ENCODE results near the gene EXOC6.
"Not testable (repeated sequence)": the region's sequence is repeated elsewhere in the genome, so short reads cannot be mapped to it uniquely, and the experiment has no call there.

Gene EXOC6

DNA sequence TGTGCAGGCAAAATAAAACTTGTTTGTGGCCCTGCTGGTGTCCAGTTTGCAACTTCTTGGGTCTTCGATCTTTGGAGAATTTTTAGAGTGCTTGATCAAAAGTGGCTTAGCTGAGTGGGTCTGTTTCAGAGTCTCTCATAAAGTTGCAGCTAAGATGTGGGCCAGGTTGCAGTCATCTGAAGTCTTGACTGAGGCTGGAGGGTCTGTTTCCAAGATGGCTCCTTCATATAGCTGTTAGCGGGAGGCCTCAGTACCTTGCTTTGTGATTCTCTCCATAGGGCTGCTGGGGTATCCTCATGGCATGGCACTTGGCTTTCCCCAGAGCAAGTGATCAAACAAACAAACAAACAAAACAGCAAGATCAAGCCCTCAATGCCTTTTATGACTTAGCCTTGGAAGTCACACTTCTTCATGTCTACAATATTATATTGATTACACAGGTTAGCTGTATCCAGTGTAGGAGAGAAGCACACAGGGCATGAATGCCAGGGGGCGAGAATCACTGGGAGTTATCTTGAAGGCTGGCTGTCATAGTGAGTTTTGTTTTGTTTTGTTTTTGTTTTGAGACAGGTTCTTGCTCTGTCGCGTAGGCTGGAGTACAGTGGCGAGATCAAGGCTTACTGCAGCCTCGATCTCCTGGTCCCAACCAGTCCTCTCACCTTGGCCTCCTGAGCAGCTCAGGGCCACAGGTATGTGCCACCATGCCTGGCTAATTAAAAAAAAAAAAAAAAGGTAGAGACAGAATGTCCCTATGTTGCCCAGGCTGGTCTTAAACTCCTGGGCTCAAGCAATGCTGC is 235.6 kb downstream of the EXOC6 start:
- no peak for DNase-seq (ENCODE audit: low spot score)

DNA sequence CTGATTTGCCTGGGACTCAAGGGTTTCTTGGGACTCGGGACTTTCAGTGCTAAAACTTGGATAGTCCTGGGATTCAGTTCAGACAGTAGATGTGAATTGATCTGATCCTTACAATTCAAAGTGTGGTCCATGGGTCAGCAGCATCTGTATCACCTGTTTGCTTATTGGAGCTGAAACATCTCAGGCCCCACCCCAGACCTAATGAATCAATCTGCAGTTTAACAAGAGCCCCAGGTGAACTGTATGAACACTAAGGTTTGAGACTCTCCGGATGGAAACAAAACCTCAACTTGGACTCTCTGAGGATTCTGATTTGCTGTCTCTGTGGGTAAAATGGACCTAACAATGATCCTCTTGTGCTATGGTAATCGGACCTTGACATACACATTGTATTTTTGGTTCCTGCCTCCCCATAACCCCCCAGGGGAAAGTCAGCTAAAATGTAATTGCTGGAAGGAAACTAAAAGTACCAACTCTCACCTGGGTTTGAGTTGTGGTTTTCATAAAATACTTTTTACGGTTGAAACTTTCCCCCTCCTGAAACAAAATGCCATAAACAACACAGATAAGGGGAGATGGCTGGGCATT is 237.0 kb downstream of the EXOC6 start:
- DNase-seq (ENCODE audit: low spot score): no peak

DNA sequence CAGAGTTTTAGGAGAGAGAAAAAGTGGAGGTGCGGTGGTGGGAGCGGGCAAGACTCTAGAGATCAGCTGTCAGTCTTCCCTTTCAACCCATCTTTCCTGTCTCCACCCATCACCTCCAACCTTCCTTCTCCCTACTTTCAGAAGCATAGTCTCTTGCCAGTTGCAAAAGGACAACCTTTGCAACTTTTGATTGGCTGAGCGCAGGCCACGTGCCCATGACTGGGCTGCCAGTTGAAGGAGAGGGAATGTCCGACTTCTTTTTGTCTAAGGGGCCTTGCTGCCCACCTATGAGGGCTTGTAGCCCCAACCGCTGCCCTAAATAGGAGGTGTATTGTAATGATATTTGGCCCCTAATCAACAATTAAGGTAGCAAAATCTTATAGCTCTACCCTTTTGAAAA is 238.0 kb downstream of the EXOC6 start:
- no peak for DNase-seq (ENCODE audit: low spot score)

DNA sequence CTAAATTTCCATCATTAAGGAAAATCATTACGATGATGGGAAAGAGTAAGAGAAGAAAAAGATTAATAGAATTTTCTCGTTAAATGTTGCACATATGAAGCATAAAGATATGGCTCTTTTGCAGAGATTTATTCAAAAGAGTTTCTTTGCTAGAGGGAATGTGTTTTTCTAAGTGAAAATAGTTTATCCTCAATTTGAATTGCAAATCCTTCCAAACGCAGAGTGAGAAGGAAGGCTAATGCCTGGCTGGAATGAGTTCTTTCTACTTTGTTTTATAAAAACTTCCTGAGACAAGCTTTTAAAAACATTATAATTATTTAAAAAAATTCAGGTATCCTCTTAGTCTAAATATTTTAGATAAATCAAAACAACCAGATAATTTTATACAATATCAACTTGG is 239.5 kb downstream of the EXOC6 start:
- DNase-seq (ENCODE audit: low spot score): no peak

DNA sequence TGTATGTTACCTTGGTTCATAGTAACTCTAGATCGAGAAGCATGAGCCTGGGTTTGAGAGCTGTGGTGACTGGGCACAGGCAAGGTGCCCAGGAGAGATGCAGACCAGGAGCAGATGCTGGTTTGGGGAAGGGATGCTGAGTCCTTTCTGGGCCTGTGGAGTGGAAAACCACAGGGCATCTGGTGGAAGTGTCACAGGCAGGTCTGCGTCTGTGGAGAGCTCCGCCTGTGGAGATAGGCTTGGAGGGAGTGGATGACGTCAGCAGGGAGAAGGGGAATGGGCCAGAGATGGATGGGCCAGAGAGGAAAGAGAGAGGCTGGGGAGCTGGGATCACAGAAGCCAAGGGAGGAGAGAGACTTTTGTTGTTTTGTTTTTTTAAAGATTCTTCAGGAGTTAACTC is 240.1 kb downstream of the EXOC6 start:
- no peak for DNase-seq (ENCODE audit: low spot score)

DNA sequence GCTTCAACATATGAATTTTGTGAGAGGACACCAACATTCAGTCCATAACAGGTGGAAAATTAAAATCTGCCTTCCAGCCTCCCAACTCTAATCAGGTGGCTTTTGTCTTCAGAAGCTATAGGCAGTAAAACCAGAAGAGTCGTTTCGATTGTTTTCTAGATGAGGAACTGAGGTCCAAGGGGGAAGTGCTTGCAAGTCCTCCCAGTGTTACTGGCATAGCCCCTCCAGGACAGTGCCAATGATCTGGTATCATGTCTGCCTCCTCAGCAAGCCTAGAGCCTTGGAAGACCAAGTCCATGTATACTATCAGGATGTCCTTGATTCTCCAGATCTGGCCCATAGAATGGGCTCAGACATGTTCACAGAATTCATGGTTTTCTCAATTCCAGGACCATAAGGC is 242.3 kb downstream of the EXOC6 start:
- no peak for DNase-seq (ENCODE audit: low spot score)

DNA sequence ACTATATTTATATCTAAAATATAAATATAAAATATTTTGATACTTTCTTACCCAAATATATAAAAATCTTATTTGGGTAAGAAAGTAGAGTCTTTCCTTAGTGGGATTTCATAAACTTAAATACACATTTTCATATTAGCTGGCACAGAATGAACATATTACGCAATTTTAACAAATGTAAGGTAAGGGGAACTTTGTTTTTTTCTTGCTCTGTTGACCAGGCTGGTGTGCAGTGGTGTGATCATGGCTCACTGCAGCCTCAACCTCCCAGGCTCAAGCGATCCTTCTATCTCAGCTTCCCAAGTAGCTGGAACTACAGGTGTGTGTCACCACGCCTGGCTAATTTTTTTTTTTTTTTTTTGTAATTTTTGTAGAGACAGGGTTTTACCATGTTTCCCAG is 243.6 kb downstream of the EXOC6 start:
- DNase-seq (ENCODE audit: low spot score): no peak

DNA sequence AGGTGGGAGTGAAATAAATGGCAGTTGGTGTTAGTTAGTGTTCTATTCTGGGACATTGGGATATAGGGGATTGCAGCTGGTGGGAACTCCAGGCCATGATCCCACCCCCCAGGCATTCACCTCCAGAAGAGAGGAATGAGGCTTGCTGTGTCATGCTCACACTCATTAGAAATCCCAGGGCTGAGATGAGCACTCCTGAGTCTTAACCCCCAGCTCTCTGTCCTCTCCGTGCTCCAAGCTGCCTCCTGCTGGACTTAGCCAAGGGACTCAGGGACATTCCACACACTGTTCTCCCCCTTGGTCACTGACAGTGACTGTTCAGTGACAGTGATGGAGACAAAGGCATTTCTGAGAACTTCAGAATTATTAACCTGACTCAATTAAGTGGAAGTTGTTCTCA is 246.9 kb downstream of the EXOC6 start:
- no peak for DNase-seq (ENCODE audit: low spot score)

DNA sequence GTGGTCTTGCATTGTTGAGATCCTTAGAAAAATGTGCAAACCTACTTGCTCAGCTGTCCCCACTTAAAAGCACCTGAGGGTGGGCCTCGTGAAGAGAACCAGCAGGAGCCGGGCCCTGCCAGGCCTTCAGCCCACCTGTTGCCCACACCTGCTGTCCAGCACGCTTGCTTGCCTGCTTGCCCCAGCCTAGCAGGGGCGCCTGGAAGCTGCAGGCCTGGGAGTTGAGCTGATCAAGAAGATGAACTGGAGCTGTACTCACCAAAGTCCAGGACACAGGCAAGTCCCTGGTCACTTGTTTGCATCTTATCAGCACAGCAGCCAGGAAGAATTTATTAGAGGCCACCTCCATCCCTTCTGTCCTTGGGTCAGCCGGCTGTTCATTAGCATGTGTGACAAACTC is 248.6 kb downstream of the EXOC6 start:
- no peak for DNase-seq (ENCODE audit: low spot score)

DNA sequence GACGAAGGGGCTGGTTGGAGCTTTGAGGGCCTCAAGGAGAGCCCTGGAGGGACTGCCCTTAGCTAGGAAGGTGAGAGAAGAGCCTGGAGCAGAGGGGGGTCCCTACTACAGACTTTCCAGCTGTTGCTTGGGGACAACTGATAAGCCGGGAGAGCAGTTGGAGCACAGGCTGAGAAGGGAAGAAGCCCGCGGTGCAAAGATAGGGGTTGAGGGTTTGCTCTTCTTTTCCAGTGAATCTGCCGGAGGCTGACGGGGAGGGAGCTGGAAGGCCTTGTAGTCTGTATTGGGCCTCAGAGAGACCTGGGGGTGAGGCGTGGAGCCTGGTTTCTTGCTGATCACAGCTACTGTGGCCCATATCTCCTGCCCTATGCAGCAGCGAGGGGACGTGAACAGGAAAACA is 249.1 kb downstream of the EXOC6 start:
- DNase-seq (ENCODE audit: low spot score): no peak

DNA sequence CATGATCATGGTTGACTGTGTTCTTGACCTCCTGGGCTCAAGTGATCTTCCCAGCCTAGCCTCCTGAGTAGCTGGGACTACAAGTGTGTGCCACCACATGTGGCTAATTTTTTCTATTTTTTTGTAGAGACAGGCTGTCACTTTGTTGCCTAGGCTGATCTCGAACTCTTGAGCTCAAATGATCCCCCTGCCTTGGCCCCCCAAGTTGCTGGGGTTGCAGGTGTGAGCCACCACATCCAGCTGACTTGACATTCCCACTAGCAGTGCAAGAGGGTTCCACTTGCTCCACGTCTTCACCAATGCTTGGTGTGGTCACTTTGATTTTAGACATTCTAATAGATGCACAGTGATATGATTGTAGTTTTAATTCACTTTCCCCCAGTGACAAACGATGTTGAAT is 250.5 kb downstream of the EXOC6 start:
- DNase-seq (ENCODE audit: low spot score): no peak

DNA sequence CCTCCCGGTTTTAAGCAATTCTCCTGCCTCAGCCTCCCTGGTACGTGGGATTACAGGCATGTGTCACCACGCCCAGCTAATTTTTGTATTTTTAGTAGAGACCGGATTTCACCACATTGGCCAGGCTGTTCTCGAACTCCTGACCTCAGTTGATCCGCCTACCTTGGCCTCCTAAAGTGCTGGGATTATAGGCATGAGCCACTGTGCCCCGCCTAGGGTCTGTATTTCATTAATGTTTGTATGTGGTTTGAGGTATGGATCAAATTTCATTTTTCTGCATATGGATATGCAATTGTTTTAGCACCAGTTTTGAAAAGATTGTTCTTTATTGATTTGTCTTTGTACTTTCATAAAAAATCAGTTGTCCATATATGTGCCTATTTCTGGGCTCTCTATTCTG is 251.3 kb downstream of the EXOC6 start:
- DNase-seq (ENCODE audit: low spot score): no peak

DNA sequence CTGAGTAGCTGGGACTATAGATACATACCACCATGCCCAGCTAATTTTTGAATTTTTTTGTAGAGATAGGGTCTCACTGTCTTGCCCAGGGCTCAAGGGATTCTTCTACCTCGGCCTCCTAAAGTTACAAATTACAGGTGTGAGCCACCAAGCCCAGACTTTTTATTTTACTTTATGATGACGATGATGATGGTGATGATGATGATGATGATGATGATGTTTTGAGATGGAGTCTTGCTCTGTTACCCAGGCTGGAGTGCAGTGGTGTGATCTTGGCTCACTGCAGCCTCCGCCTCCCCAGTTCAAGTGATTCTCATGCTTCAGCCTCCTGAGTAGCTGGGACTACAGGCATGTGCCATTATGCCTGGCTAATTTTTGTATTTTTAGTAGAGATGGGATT is 252.8 kb downstream of the EXOC6 start:
- not testable (repeated sequence) for DNase-seq (ENCODE audit: low spot score)

DNA sequence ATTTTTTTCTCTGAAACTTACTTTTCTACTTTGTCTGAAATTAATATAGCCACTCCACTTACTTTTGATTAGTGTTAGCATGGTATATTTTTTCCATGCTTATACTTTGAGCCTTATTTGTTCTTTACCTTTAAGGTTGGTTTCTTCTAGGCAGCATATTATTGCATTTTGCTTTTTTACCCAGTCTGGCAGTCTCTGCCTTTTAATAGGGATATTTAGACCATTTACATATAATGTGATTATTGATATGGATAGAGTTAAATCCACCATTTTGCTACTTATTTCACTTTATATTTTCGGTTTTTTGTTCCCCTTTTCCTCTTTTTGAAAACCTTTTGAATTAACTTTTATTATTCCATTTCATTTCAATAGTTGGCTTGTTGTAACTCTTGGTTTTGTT is 255.6 kb downstream of the EXOC6 start:
- DNase-seq (ENCODE audit: low spot score): no peak

DNA sequence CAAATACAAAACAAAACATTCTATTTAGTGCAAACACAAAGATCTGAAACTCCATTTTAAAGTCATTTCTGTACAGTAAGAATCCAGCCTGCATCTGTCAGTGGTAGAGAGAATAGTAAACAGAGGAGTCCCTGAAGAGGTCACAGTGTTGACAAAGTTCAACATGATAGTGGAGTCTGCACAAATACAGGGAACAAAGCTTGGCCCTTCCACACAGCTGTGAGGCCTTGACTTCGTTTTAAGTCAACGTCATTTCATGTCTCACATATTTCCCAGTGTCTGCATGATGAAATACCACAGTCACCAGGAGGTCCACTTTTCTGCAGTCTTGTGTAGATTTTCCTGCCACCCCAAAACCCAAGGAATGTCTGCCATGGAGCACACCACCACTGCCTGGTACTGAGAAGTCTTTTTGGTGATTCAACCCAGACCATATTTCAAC is 258.3 kb downstream of the EXOC6 start:
- DNase-seq (ENCODE audit: low spot score): no peak
